Activated naive CD4-positive, alpha-beta T cell treated with Interleukin-2 at 50 U/mL for 16 hours (primary cell): Measurements from ENCODE around the gene MFSD1.
"Not testable (repeated sequence)": the region's sequence is repeated elsewhere in the genome, so short reads cannot be mapped to it uniquely, and the experiment has no call there.

Experiments
- DNase-seq: peaks from one replicate; pipeline ENCODE4 v3.0.0-alpha.2; 2020

The MFSD1 gene

DNA sequence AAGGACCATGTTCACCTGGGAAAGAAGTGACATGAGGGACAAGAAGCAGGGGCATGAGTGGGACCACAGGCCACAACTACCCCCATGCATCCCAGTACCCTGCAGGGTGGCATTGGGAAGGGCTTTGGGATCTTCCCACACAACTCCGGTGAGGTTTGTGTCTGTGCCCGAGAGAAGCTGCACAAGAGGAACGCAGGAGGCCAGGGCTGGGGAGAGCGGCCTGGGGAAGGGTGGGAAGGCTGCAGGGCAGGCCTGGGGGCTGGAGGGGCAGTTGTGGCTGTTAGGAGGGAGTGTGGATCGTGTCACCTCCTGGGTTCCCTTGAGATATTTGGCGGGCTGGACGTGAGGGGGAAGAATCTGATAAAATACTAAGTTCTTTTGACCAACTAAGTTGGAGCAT is 25.3 kb upstream of the MFSD1 start:
- no peak for DNase-seq

DNA sequence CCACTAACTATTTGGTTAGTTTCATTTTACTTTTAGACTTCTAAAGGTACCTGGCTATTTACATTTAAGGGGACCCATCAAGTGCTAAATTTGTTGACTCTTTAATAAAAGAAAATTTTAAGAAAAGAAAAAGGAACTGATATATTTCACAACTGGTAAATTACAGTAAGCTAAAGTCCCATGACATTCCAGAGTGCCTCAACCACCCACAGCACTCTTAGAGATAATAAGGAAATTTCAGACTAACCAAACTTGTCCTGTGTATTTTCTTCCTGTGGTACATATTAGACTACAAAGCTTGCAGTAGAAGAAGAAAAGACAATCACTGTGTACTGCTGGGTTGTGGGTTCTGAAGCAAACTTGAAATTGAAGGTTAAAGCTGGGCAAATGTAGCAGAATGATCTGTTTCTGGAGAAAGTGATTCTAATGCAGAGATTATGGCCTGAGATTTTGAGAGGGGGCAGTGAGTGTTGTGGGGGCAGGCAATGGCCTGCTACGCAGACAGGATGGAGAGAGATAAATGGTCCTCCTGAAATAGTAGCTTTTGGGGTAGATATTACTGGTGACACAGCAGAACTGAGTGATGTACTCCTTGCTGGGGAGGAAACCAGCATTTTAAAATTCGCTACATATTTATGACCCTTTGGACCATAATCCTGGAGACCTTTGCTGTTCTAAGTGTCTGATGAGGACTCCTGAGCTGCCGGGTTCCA is 24.5 kb upstream of the MFSD1 start:
- DNase-seq: no peak

DNA sequence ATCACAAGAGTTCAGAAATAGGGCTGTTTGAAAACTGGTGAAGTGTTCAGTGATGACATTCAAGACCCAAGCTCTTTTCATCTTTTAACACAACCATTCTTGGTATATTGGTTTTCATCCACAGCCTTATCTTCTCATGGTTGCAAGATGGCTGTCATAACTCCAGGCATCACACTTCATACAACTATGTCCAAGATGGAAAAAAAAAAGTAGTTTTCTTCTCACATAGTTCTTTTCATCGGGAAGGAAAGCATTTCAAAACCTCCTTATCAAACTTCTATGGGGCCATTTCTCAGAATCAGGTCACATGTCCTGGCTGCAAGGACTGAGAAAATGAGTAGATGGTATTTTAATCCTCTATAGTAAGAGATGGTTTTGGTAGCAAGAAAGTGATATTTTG is 21.1 kb upstream of the MFSD1 start:
- no peak for DNase-seq

GRCh38 chr3:158781191-158781590 is 20.7 kb upstream of the MFSD1 start:
- no peak for DNase-seq

- no peak for DNase-seq
Observed at GRCh38 chr3:158781849-158782248, 20.0 kb upstream of the MFSD1 start.

- DNase-seq: no peak
Observed at GRCh38 chr3:158782283-158782989, 19.4 kb upstream of the MFSD1 start.

GRCh38 chr3:158783051-158783450 is 18.8 kb upstream of the MFSD1 start:
- no peak for DNase-seq

GRCh38 chr3:158785972-158786371 is 15.9 kb upstream of the MFSD1 start:
- DNase-seq: no peak

DNA sequence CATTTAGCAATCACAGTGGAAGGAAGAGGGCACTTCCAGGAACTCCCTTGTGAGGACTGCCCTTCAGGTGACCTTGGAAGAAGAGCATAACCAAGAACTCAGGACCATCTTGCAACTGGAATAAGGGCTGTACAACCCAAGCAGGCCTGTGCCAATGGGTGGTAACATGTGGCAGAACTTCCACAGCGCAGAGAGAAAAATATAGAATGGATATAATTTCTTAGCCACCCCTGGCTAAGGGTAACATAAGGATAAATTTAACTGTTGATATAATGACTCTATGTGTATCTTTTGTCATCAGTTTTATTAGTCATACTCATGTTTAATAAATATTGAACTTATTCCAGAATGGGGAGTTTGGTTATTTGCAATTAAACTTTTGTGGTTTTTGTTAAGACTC is 13.4 kb upstream of the MFSD1 start:
- DNase-seq: no peak

DNA sequence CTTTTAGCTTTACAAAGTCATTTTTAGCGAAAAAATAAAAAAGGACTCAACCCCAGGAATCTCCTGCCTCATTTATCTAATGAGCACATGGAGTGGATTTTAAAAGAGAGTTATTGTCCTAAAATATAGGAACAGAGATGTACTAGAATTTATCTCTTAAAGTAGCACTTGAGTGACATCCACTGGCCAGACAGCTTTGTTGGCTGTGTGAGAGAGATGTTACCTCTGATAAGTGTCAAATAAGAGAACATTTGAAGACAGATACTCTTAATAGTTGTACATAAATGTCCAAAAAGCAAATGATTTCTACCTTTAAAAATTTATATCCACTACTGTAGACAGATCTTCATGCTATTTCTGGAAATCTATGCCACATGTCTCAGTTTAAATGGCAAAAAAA is 12.3 kb upstream of the MFSD1 start:
- DNase-seq: no peak

DNA sequence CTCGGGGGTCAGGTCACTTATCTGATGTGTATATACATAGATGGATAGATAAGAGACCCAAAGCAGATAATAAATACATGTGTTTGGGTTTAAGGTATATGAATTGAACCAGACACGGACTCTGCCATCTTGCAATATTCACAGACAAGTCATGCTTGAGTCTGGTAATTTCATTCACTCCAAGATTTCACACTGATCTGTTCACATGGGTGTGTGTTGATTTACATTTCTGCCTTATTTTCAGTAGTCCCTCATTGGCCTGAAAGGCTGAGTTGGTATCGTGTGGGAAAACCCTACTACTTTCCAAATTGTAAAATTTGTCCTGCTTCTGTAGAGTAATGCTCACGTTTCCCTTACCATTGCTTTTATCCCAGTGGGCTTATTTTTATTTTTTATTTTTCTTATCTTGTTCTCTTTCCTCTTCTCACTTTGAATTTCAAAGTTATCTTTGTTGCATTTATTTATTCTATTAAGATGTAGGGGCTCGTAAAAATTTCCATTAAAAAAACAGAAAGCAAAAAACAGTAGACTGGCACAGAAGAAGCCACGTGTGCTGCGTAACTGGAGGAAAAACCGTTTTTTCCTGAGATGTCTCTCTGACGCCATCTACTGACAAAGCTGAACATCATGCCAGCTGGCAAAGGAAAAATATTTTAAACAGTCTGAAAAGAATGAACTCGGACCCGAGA is 10.8 kb upstream of the MFSD1 start:
- peak; percentile 14 for DNase-seq

DNA sequence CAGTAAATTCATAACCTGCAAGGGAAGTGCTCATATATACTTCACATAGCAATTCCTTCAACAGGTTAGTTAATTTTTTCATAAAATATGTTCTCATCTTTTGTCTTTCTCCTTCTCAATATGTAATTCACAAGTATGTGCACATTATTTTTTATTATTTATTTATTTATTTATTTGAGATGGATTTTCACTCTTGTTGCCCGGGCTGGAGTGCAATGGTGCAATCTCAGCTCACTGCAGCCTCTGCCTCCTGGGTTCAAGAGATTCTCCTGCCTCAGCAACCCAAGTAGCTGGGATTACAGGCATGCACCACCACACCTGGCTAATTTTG is 10.3 kb upstream of the MFSD1 start:
- not testable (repeated sequence) for DNase-seq

DNA sequence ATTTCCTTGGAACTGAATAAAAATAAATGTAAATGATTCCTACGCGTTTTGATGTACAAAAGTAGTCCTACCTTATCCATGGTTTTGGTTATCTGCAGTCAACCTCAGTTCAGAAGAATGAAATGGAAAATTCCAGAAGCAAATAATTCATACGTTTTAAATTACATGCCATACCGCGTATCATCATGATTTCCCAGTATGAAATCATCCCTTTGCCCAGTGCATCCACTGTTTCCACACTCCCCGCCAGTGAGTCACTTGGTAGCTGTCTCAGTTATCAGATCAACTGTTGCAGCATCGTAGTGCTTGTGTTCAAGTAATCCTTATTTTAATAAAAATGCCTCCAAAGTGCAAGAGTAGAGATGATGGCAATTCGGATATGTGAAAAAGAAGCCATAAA is 9.1 kb upstream of the MFSD1 start:
- DNase-seq: no peak

DNA sequence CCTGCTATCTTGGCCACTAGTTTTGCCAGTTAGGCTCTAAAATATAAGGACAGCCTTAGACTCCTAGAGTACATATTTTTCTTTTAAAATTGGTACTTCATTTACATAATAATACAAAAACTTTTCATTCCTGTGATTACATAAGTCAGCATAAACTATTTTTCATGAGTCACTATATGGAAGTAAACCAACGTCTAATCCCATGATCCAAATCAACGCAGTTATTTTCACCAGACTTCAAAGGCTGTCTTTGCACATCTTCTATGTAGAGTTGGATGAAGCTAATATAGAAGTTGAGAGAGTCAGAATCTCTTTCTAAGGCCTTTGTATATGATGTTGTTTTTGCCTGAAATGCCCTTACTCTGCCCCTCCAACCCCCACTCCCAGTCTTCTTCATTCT is 7.6 kb upstream of the MFSD1 start:
- no peak for DNase-seq

DNA sequence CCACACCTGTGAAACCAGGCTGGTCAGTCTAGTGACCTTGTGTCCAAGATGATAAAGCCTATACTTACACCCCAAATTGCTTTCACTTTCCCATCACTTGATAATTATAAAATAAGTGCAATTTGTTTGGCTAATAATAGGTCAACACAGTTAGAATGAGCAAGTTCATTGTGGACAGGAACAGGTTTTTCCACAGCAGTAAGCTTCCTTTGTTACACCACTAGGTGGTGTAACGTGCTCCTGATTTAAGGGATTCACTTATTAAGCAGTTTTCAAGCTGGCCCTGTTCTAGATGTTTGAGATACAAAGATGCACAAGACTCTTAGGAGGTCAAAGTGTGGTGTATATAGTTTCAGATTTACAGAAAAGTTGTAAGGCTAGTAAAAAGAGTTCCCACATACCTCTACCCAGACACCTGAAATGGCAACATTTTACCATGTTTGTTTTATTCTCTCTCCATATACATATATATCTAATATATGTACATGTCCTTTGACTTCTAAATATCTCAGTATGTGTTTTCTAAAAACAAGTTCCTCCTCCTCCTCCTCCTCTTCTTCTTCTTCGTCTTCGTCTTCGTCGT is 6.8 kb upstream of the MFSD1 start:
- DNase-seq: no peak

DNA sequence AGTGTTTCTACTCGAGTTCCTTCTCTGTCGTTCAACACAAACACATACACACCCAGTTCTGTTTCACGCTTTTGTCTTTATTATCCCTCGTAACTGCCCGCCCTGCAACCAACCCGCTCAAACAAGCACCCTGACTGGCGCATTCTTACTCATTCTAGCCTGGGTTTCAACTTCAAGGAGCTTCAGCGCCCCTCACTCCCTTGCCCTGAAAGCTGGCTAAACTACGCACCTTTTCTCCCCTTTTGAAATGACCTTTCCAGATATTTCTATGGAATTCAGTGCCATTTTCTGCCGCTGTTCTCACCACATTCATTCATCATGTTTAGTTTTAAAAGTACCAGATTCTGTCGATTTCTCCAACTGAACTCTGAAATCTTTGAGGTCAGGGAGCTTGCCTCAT is 653 bp upstream of the MFSD1 start:
- no peak for DNase-seq

DNA sequence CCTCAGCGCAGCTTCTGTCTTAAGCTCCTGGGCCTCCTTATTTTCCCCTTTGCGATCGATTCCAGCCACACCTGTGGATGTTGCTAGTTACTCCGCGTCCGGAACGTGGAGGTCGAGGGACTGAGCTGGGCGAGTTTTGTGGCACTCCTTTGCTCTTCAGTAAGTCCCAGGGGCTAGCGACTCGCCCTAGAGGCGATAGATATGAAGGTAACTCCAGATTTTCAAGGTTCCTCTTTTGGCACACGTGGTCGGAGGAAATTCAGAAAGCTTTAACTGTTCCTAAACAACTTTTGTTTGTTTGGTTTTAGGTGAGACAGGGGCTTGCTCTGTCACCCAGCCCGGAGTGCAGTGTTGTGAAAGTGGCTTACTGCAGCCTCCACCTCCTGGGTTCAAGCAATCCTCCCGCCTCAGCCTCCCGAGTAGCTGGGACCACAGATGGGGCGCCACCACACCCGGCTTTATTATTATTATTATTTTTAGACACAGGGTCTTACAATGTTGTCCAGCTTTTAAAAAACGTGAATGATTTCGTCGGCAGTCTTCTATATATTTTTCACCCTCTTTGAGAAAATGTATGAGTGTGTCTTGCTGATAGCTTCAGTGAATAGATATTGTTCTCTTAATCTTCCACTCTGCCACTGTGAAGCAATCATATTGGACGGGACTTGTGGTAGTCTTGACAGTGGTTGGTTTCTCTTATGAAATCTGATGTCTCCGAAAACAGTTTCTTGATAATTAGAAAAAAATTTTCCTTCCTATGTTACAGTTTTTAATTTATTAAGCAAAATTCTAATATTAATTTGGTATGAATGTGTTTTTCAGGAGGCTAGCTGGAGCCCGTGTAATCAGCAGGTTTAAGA is 785 bp downstream of the MFSD1 start:
- no peak for DNase-seq

DNA sequence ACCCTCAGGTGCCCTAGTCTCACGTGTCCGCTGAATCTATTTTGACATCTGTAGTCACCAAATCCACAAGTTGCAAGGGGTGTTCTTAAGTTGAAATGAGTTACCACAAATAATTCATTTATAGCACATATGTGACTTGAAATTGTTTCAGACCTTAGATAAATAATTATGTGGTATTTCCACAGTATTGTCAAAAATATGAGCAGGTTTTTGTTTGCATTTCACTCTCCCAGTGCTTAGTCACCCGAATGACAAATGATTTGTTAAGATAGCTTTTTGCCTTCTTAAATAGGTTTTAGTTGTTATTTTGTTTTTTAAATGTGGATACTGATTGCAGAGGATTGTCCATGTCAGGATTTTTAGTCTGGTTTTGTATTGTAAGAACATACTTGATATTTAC is 2.6 kb downstream of the MFSD1 start:
- DNase-seq: no peak

DNA sequence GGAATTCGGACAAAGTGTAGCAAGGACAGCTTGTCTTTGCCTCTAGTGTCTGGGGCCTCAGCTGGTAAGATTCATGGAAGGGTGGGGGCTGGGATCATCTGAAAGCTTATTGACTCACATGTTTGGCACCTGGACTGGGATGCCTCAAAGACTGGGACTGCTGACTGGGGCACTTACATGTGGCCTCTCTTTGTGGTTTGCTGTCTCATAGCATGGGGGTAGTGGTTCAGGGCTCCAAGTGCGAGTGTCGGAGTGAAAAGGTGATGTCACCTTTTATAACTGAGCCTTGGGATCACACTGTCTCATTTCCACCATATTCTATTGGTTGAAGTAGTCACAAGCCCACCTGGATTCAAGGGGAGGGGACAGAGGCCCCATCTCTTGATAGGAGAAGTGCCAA is 6.8 kb downstream of the MFSD1 start:
- no peak for DNase-seq

GRCh38 chr3:158809642-158810041 is 7.8 kb downstream of the MFSD1 start:
- DNase-seq: no peak

DNA sequence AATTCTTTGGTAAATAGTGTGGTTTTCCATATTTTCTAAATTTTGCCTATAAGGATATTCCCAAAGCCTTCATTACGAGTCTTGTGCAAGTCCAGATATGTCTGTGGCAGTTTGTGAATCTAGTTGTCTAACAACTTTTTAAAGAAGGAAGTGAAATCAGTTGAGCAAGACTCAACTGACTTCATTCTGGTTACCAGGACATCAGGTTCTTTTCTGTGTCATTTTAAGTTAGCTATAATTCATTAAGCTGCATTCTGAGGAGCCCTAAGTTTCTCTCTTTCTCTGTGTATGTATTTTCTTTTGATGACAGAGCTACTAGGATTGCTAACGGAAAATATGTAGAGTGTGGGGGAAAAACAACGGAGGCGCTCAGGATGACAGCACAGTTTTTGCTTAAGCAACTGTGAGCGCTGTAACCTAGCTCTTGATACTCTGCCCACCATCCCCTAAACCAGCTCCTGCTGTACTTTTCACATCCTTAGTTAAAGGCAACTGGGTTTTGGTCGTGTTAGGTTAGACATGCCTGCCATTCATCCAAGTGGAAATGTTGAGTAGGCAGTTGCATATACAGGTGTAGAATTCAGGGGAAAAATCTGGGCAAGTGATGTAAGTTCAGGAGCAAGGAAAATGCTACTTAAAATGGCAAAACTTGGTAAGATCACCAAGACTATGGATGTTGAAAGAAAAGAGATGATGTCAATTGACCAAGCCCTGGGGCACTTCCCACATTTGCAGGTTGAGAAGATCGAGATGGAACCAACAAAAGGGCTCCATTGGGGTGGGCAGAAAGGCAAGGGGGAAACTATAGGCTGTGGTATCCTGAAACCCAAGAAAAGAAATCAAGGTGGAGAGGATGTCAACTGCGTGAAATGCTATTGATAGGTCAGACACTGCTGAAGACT is 9.2 kb downstream of the MFSD1 start:
- DNase-seq: no peak

DNA sequence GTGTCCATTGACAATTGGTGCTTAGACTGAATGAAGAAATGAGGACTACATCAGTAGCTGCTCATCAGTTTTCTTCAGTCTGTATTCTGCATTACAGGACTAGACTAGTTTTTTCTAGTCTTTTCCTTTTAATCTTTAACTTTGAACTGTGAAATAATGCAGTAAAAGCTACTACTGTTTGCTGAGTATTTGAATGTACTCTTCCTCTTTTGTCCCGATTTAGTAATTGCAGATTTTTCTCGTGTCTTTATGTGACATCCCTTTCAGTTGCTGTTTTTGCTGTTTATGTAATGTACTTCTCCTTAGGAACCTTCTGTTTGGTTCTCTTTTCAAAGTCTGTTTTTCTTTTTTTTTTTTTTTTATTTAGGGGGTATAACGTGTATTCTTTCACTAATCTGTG is 17.4 kb downstream of the MFSD1 start:
- no peak for DNase-seq
